Brain microvascular endothelial cell (primary cell): Measurements from ENCODE around the gene HNRNPLL.
"Not testable (repeated sequence)": the region's sequence is repeated elsewhere in the genome, so short reads cannot be mapped to it uniquely, and the experiment has no call there.

Source experiments
- DNase-seq: peaks from one replicate; pipeline ENCODE4 v3.0.0-alpha.2; 2020
- H3K27ac ChIP-seq: fragments of 250-450 bp; sonication (Bioruptor Pico); 2 replicates; pipeline ENCODE4 v1.5.1; 2020; ENCODE audit warnings: mild to moderate bottlenecking, moderate library complexity
- H3K27me3 ChIP-seq: fragments of 250-450 bp; sonication (Bioruptor Pico); replicated peaks from 2 replicates; pipeline ENCODE4 v1.5.1; 2020; ENCODE audit warnings: mild to moderate bottlenecking
- H3K36me3 ChIP-seq: fragments of 250-450 bp; sonication (Bioruptor Pico); replicated peaks from 2 replicates; pipeline ENCODE4 v1.5.1; 2020; ENCODE audit warnings: mild to moderate bottlenecking
- H3K4me3 ChIP-seq: 2 replicates; pipeline ENCODE4 v1.5.1; 2011; ENCODE audit warnings: low read depth, mild to moderate bottlenecking, control low read depth, low read length, moderate library complexity
- CTCF ChIP-seq: IDR thresholded peaks from 2 replicates; pipeline ENCODE4 v1.5.1; 2011; ENCODE audit warnings: low read depth, mild to moderate bottlenecking, moderate library complexity, low read length, control low read depth, inconsistent platforms; ENCODE audit errors: missing control alignments
- in situ Hi-C: cut with HindIII; loops from 2 replicates; pipeline ENCODE4 v1.10.0; 2017; ENCODE audit warnings: low sequenced_read_pairs, low pct_ligation_motif_present

Gene HNRNPLL

GRCh38 chr2:38602732-38603401 is at the start of gene HNRNPLL:
HNRNPLL (minus strand) TSS chr2:38602928; CDS start chr2:38602626, 302 bp downstream.
- in situ Hi-C loops, result no loop called here
- Histone ChIP-seq H3K27ac (peak within 1 kb of the TSS; percentile 78), H3K36me3 (no peaks in the 10 kb centered on the region), H3K4me3 (peak within 1 kb of the TSS; percentile 88), H3K27me3 (no peaks in the 10 kb centered on the region)
- no peak for TF ChIP-seq CTCF
- peak; percentile 98 for DNase-seq

DNA sequence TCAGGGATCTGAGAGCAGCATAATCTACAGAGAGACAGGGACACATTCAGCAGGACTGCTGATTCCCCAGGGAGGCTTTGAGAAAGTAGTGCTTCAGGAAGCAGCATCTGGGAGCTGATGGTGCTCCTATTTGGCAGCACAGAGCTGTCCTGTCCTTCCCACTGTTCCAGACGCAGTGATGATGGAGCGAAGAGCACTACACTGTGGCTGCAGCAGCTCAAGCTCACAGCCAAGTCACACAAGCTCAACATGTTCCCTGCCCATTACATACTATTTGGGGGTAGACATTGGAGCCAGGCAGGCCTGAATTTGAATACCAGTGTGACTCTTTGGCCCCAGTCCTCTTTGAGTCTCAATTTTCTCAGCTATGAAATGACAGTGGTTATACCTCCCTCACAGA is 48.0 kb upstream of the HNRNPLL start:
- no peak for DNase-seq
- Histone ChIP-seq H3K27ac (no peak overlapping the region), H3K27me3 (no peaks in the 10 kb centered on the region), H3K36me3 (no peaks in the 10 kb centered on the region), H3K4me3 (no peak overlapping the region)
- TF ChIP-seq CTCF, result no peak
- in situ Hi-C loops, result no loop called here

DNA sequence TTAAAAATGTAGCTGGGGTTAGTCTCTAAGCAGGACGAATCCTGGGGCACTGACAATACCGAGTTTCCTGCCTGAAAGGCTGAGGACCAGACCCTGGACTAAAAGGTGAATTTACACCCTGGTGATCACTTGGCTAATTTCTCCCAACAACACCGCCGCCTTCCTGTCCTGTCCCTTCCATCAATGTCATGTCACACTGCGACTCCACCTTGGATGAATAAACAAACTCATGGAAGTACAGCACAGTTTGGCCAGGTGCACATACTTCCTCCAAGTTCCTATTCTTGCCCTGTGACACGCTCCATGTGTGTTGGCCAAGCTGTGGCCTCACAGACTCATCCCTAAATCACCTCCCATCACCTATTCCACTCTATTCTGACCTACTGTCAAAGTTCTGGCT is 47.3 kb upstream of the HNRNPLL start:
- TF ChIP-seq CTCF, result no peak
- in situ Hi-C loops, result no loop called here

GRCh38 chr2:38649176-38649728 is 46.5 kb upstream of the HNRNPLL start:
- Histone ChIP-seq H3K27me3 (no peaks in the 10 kb centered on the region), H3K27ac (no peak overlapping the region), H3K4me3 (no peak overlapping the region), H3K36me3 (no peaks in the 10 kb centered on the region)
- DNase-seq, result no peak
- in situ Hi-C loops, result no loop called here
- no peak for TF ChIP-seq CTCF

More for the DNA sequence above, 47.3 kb upstream of the HNRNPLL start:
- no peaks in the 10 kb centered on the region for H3K27me3 ChIP-seq
- no peaks in the 10 kb centered on the region for H3K36me3 ChIP-seq
- DNase-seq, result no peak
- no peak overlapping the region for H3K27ac ChIP-seq
- no peak overlapping the region for H3K4me3 ChIP-seq

DNA sequence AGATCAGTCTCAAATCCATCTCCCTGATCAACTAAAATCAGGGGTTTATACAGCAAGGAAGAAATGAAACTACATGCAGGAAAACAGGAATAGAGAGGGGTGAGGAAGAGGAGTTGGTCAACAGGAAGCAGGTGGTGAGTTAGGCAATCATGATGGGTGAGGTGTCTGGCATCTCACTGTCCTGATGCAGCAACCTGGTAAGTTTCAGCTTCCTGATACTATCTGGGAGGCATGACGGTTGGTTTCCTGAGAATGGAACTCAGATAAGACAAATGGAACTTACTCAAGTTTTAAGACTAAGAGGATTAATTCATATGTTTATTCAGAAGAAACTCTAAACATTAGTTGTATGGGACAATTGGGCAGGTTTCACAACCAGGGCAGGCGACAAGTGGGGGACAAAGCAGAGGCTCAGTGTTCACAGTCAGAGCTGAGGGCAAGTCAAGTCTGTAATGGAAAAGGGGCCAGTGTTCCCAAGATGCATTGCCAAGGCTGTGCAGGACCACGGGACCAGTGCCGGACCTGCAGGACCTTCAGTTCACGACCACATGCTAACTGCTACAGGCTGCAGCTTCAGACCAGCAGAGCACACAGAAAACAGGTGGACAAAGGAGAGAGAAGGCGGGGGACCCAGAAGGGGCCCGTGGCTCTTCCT is 45.5 kb upstream of the HNRNPLL start:
- Histone ChIP-seq H3K36me3 (no peaks in the 10 kb centered on the region), H3K27me3 (no peaks in the 10 kb centered on the region), H3K27ac (no peak overlapping the region), H3K4me3 (no peak overlapping the region)
- no peak for TF ChIP-seq CTCF
- in situ Hi-C loops, result no loop called here
- no peak for DNase-seq

DNA sequence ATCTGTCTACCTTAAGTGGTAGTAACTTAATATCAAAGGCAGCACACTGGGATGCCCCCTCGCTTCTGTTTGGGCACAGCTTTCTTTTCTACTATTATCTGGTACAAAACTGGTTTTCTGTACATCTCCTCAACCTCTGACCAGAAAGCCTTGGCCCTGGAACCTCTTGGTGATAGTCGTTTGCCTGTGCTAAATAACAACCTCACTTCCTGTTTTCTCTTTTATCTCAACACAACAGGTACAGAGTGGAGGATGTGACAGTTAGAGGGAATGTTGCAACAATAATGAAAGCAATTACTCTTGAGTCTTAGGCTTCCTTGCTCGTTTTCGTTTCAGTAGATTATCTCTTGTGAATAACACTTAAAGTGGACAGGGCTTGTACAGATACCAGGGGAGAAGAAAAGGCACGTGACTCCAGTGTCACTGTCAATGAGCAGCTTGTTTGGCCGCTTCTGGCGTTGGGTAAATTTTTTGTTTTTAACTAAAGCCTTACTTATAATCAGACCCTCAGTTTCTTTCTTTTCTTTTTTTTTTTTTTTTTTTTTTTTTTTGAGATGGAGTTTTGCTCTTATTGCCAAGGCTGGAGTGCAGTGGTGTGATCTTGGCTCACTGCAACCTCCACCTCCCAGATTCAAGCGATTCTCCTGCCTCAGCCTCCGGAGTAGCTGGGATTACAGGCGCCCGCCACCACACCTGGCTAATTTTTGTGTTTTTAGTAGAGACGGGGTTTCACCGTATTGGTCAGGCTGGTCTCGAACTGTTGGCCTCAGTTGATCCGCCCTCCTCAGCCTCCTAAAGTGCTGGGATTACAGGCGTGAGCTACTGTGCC is 41.2 kb upstream of the HNRNPLL start:
- H3K27ac ChIP-seq, H3K36me3 ChIP-seq, H3K4me3 ChIP-seq, DNase-seq, H3K27me3 ChIP-seq, in situ Hi-C loops: not testable (repeated sequence)
